Astrocyte (in vitro differentiated cells and primary cell): ENCODE results near the gene NCR3LG1. TPM values are rescaled to one million over a fixed set of nuclear protein-coding genes. Genes with fewer than 3 reads are reported as not detected.

Experiments used
- DNase-seq: peaks from one replicate; pipeline ENCODE4 v3.0.0-alpha.2; 2010; ENCODE audit warnings: low read depth
- FAIRE-seq: peaks from 2 replicates; lab custom pipeline; 2011; peaks lifted over from hg19 to GRCh38; lab: Jason Lieb, UNC
- H2AFZ ChIP-seq: 2 replicates; pipeline ENCODE4 v1.6.0; 2012; ENCODE audit warnings: low read depth, low read length, inconsistent platforms
- H3K27ac ChIP-seq: 2 replicates; pipeline ENCODE4 v1.5.1; 2011; ENCODE audit warnings: low read depth, low read length, inconsistent platforms
- H3K27me3 ChIP-seq: 2 replicates; pipeline ENCODE4 v1.6.0; 2011; ENCODE audit warnings: low read length, inconsistent platforms; ENCODE audit not compliant: insufficient read depth
- H3K36me3 ChIP-seq: 2 replicates; pipeline ENCODE4 v1.5.1; 2011; ENCODE audit warnings: low read length, inconsistent platforms; ENCODE audit not compliant: insufficient read depth
- H3K4me1 ChIP-seq: 2 replicates; pipeline ENCODE4 v1.5.1; 2011; ENCODE audit warnings: low read length, inconsistent platforms; ENCODE audit not compliant: insufficient read depth
- H3K4me2 ChIP-seq: 2 replicates; pipeline ENCODE4 v1.6.0; 2012; ENCODE audit warnings: low read length, inconsistent platforms
- H3K4me3 ChIP-seq: 2 replicates; pipeline ENCODE4 v1.5.1; 2011; ENCODE audit warnings: low read depth, mild to moderate bottlenecking, low read length, inconsistent platforms; ENCODE audit not compliant: insufficient read depth
- H3K79me2 ChIP-seq: 2 replicates; pipeline ENCODE4 v1.6.0; 2012; ENCODE audit warnings: mild to moderate bottlenecking, low read length, inconsistent platforms; ENCODE audit not compliant: insufficient read depth
- H3K9ac ChIP-seq: 2 replicates; pipeline ENCODE4 v1.6.0; 2012; ENCODE audit warnings: mild to moderate bottlenecking, low read length, inconsistent platforms
- H3K9me3 ChIP-seq: 2 replicates; pipeline ENCODE4 v1.5.1; 2012; ENCODE audit warnings: low read depth, mild to moderate bottlenecking, low read length, inconsistent platforms; ENCODE audit not compliant: insufficient read depth
- H4K20me1 ChIP-seq: 2 replicates; pipeline ENCODE4 v1.6.0; 2012; ENCODE audit warnings: low read length, inconsistent platforms; ENCODE audit not compliant: insufficient read depth
- H3K27ac Mint-ChIP-seq: one replicate; pipeline ENCODE4 v1.8.0; 2021; ENCODE audit warnings: mild to moderate bottlenecking, mixed read lengths; ENCODE audit not compliant: unreplicated experiment
- H3K27me3 Mint-ChIP-seq: one replicate; pipeline ENCODE4 v1.8.0; 2021; ENCODE audit warnings: low read depth, mixed read lengths; ENCODE audit not compliant: unreplicated experiment
- H3K36me3 Mint-ChIP-seq: one replicate; pipeline ENCODE4 v1.8.0; 2021; ENCODE audit warnings: low read depth, mixed read lengths; ENCODE audit not compliant: unreplicated experiment
- H3K4me1 Mint-ChIP-seq: one replicate; pipeline ENCODE4 v1.8.0; 2021; ENCODE audit warnings: low read depth, mixed read lengths; ENCODE audit not compliant: unreplicated experiment
- H3K4me3 Mint-ChIP-seq: one replicate; pipeline ENCODE4 v1.8.0; 2021; ENCODE audit warnings: mild to moderate bottlenecking, moderate library complexity, mixed read lengths; ENCODE audit not compliant: unreplicated experiment
- H3K9me3 Mint-ChIP-seq: one replicate; pipeline ENCODE4 v1.8.0; 2021; ENCODE audit warnings: mild to moderate bottlenecking, mixed read lengths; ENCODE audit not compliant: unreplicated experiment
- CTCF ChIP-seq: IDR thresholded peaks from 2 replicates; pipeline ENCODE4 v1.5.1; 2011; ENCODE audit warnings: low read depth, mild to moderate bottlenecking, inconsistent platforms, low read length, moderate library complexity; ENCODE audit not compliant: insufficient read depth
- EZH2 ChIP-seq: IDR thresholded peaks from 2 replicates; pipeline ENCODE4 v1.6.1; 2012; ENCODE audit warnings: mild to moderate bottlenecking, low read length, inconsistent platforms; ENCODE audit not compliant: insufficient read depth
- total RNA-seq: library from RNA; stranded (reverse); gene quantifications from 2 replicates; pipeline ENCODE4 v1.2.1, GENCODE V29; 2021

The NCR3LG1 gene
- total RNA-seq, 1 donor from 2014 or later: 3.3 TPM

DNA sequence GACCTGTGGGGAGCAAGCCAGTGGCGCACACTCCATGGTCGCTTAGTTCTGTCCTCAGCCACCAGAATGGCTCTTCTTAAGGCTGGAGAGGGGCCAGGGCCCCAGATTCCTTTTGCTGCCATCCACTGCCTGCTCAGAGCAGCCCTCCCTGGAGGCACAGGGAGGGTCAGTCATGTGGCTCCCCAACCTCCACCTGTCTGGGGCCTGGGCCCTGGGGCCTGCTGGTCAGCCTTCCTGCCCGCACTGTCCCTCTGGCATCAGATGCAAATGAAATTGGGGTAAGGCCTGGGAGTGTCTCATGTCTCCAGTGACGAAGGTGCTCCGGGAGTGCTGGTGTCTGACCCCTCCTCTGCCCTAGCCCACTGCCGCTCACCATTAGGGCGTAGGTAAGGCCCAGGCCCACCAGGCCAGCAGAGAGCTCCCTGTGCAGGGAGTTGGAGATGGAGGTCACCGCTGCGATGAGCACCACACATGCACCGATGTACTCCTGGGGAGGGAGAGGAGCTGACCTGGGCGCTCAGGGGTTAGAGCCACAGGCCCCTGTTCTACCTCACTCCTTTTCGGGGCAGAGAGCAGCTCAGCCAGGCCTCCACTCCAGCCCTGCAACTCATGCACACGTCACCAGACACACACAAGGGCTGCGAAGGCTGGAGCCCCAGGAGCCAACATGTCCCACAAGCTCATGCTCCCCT, 45.9 kb downstream of the NCR3LG1 start:
- H3K36me3 ChIP-seq: no peaks in the 10 kb centered on the region
- Mint-ChIP-seq H3K4me3 (no peak overlapping the region), H3K36me3 (no peaks in the 10 kb centered on the region), H3K27ac (no peak overlapping the region), H3K4me1 (no peaks in the 10 kb centered on the region), H3K27me3 (peaks cover 56% of the 10 kb centered on the region), H3K9me3 (no peaks in the 10 kb centered on the region)
- DNase-seq: no peak
- no peak overlapping the region for H3K4me3 ChIP-seq
- no peak overlapping the region for H3K9ac ChIP-seq
- H4K20me1 ChIP-seq: no peaks in the 10 kb centered on the region
- no peaks in the 10 kb centered on the region for H3K79me2 ChIP-seq
- H3K4me1 ChIP-seq: no peaks in the 10 kb centered on the region
- no peaks in the 10 kb centered on the region for H3K9me3 ChIP-seq
- H3K27me3 ChIP-seq: peaks cover 2% of the 10 kb centered on the region
- no peak for FAIRE-seq
- TF ChIP-seq CTCF: no peak
- no peak for TF ChIP-seq EZH2
- H3K27ac ChIP-seq: no peak overlapping the region
- no peak overlapping the region for H3K4me2 ChIP-seq
- H2AFZ ChIP-seq: no peak overlapping the region

DNA sequence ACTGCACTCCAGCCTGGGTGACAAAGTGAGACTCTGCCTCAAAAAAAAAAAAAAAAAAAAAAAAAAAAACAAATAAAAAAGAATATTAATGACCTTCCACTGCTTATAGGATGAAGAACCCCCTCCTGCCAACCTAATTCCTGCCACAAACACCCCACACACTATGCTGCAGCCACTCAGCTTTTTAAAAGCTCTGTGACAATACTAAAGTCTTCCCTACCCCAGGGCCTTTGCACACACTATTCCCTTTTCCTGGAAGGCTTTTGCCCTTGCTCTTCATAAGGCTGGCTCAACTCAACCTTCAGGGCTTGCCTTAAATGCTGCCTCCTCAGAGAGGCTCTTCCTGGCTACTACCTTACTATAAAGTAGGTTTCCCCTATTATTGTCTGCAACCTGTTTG, 47.6 kb downstream of the NCR3LG1 start:
- Histone ChIP-seq H3K27ac (no peak overlapping the region), H3K79me2 (no peaks in the 10 kb centered on the region), H4K20me1 (no peaks in the 10 kb centered on the region), H2AFZ (no peak overlapping the region), H3K4me2 (no peak overlapping the region), H3K9ac (no peak overlapping the region), H3K36me3 (no peaks in the 10 kb centered on the region), H3K27me3 (peaks cover 2% of the 10 kb centered on the region), H3K4me3 (no peak overlapping the region), H3K4me1 (no peaks in the 10 kb centered on the region), H3K9me3 (no peaks in the 10 kb centered on the region)
- DNase-seq (no peak), FAIRE-seq (no peak)
- TF ChIP-seq EZH2 (no peak), CTCF (no peak)
- Mint-ChIP-seq H3K9me3 (no peaks in the 10 kb centered on the region), H3K36me3 (no peaks in the 10 kb centered on the region), H3K4me3 (no peak overlapping the region), H3K27ac (no peak overlapping the region), H3K27me3 (peaks cover 61% of the 10 kb centered on the region), H3K4me1 (no peaks in the 10 kb centered on the region)

DNA sequence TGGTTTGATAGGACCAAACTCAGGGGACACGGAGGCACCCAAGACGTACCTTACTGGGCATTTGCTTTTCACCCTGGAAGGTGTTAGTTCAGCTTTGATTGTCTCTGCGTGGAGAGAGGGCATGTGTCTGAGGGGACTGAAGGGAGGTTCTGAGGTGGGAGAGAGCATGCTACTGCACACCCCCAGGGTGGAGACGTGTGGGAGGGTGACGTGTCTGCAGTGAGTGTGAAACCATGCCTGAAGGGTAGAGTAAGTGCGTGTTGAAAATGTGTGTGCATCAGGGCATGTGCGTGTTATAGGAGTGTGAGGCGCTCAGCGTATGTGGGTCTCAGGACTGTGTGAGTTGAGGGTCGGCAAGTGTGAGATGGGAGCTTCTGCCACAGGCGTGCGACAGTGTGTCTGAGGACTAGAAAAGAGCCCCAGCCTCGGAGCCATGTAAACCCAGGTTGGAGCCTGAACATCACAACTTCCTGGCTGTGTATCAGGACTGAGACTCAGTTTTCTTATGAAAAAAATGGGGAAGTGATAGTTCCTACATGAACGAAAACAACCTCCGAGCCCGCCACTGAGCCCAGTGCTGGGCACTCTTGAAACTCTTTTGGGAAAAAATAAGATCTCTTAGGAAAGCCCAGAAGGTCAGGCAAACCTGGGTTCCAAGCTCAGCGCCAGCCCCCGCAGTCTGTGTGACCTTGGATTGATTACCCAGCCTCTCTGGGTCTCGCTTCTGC, 48.6 kb downstream of the NCR3LG1 start:
- no peaks in the 10 kb centered on the region for H4K20me1 ChIP-seq
- DNase-seq (no peak), FAIRE-seq (no peak)
- H3K9me3 ChIP-seq: no peaks in the 10 kb centered on the region
- no peaks in the 10 kb centered on the region for H3K79me2 ChIP-seq
- H3K27ac ChIP-seq: no peak overlapping the region
- Mint-ChIP-seq H3K4me3 (no peak overlapping the region), H3K4me1 (no peaks in the 10 kb centered on the region), H3K9me3 (no peaks in the 10 kb centered on the region), H3K27me3 (peaks cover 53% of the 10 kb centered on the region), H3K27ac (no peak overlapping the region), H3K36me3 (no peaks in the 10 kb centered on the region)
- H3K27me3 ChIP-seq: peaks cover 2% of the 10 kb centered on the region
- TF ChIP-seq CTCF (no peak), EZH2 (no peak)
- no peaks in the 10 kb centered on the region for H3K4me1 ChIP-seq
- H3K36me3 ChIP-seq: no peaks in the 10 kb centered on the region
- H3K4me3 ChIP-seq: no peak overlapping the region
- no peak overlapping the region for H3K4me2 ChIP-seq
- H2AFZ ChIP-seq: no peak overlapping the region
- no peak overlapping the region for H3K9ac ChIP-seq
